ENCODE results near the gene MPO. TPM values are rescaled to one million over a fixed set of nuclear protein-coding genes. Genes with fewer than 3 reads are reported as not detected.

The MPO gene
- total and polyA plus RNA-seq, 2 of the 4 experiments (the other 2 are of a cell fraction) = not detected

GRCh38 chr17:58270476-58271215 is 10.1 kb downstream of the MPO start:
- dilution Hi-C loops (cut with HindIII; ENCODE audit: low sequenced_read_pairs, unreplicated experiment) (no loop called here), in situ Hi-C loops (cut with MboI; ENCODE audit: low sequenced_read_pairs) (no loop called here), intact Hi-C loops (cut with micrococcal nuclease) (no loop called here)
- Histone ChIP-seq H2AFZ (replicated peaks; ENCODE audit: low read length, poor library complexity) (no peak overlapping the region), H3K27me3 (ENCODE audit: control insufficient read depth, insufficient read depth, low read length) (peaks cover 2% of the 10 kb centered on the region), H3K9ac (ENCODE audit: low read depth, low read length) (no peak overlapping the region), H3K4ac (ENCODE audit: low read depth, low read length) (no peak overlapping the region), H3K4me1 (ENCODE audit: control insufficient read depth, insufficient read depth, low read length) (no peaks in the 10 kb centered on the region), H4K5ac (ENCODE audit: low read depth, low read length) (no peak overlapping the region), H2BK120ac (ENCODE audit: low read depth, low read length) (no peak overlapping the region), H3K9me3 (ENCODE audit: control insufficient read depth, insufficient read depth, low read length) (no peaks in the 10 kb centered on the region), H3K4me2 (ENCODE audit: low read depth, low read length) (no peak overlapping the region), H4K91ac (ENCODE audit: insufficient read depth, low read depth, low read length) (no peak overlapping the region), H2AK5ac (ENCODE audit: low read depth, low read length) (no peak overlapping the region), H2AK9ac (replicated peaks; ENCODE audit: low read depth, low read length, poor library complexity) (no peak overlapping the region), H2BK5ac (ENCODE audit: low read depth, low read length, poor library complexity, severe bottlenecking) (no peak overlapping the region), H3K4me3 (ENCODE audit: insufficient read depth, low read depth, low read length) (no peak overlapping the region), H3K14ac (replicated peaks; ENCODE audit: low read depth, low read length) (no peak overlapping the region), H4K8ac (ENCODE audit: low read depth in 2 of 2, low read length in 2 of 2) (no peak overlapping the region), H2BK20ac (ENCODE audit: low read depth, low read length) (no peak overlapping the region), H3K56ac (ENCODE audit: extremely low read depth, insufficient read depth, low read length) (no peak overlapping the region), H2BK15ac (ENCODE audit: low read depth, low read length) (no peak overlapping the region), H3K23ac (ENCODE audit: low read depth, low read length) (no peak overlapping the region), H3K18ac (ENCODE audit: low read depth, low read length) (no peak overlapping the region), H4K20me1 (ENCODE audit: insufficient read depth, low read length) (no peaks in the 10 kb centered on the region), H3K36me3 (ENCODE audit: control insufficient read depth, insufficient read depth, low read length) (no peaks in the 10 kb centered on the region), H3K27ac (ENCODE audit: insufficient read depth, low read length) (no peak overlapping the region), H3K79me1 (ENCODE audit: low read depth in 1 of 2, low read length in 2 of 2) (no peaks in the 10 kb centered on the region), H3K9me1 (ENCODE audit: insufficient read depth, low read length) (no peaks in the 10 kb centered on the region)
- ATAC-seq (ENCODE audit: low read depth) (no peak), DNase-seq (no peak)
- TF ChIP-seq CEBPB (IDR thresholded peaks at IDR 0.05; ENCODE audit: low read depth, low read length) (no peak), FOS (IDR thresholded peaks at IDR 0.05; ENCODE audit: low read depth, low read length) (no peak), RCOR1 (IDR thresholded peaks at IDR 0.05; ENCODE audit: insufficient replicate concordance, low read length) (no peak), MAZ (IDR thresholded peaks at IDR 0.05; ENCODE audit: borderline replicate concordance, low read depth, low read length) (no peak)
- WGBS, 2 experiments (ENCODE audit: extremely low coverage in 2 of 2, insufficient read length in 1 of 2) = 71% methylated on average over 7 of the region's 15 CpGs; no CpG with 5 or more reads in 1 of the 2 experiments
- CTCF ChIA-PET = no interaction called here
- no TSS peak for BruUV-seq (replicated peaks)
- POLR2A ChIA-PET (ENCODE audit: unreplicated experiment) = no interaction called here
